GM18526 (cell line): ENCODE measurements around the gene DNAAF8.

ENCODE experiments used
- POLR2A ChIP-seq: IDR thresholded peaks from 3 replicates; pipeline ENCODE4 v1.6.1; 2011; ENCODE audit not compliant: insufficient read length; ENCODE audit errors: extremely low read depth

DNAAF8 gene

GRCh38 chr16:4796982-4797804 is 62.9 kb downstream of the DNAAF8 start:
- TF ChIP-seq POLR2A: no peak

GRCh38 chr16:4797805-4798252 is 63.5 kb downstream of the DNAAF8 start:
- no peak for TF ChIP-seq POLR2A

- no peak for TF ChIP-seq POLR2A
Measured at GRCh38 chr16:4798456-4798855, 64.1 kb downstream of the DNAAF8 start.
